SK-N-SH (cell line): ENCODE measurements around the gene MYO15B. TPM values are rescaled to one million over a fixed set of nuclear protein-coding genes. Genes with fewer than 3 reads are reported as not detected.
A peak's percentile ranks its signal among the peaks of the same experiment; 100 is the strongest.

Source experiments
- CTCF ChIA-PET: fragments of 300-600, 350-600 bp; formaldehyde crosslinking; extraction: SDS; loops from one replicate; lab custom pipeline; 2021; lab: Yijun Ruan, JAX
- POLR2A ChIA-PET: fragments of 350-600 bp; sonication (Branson Sonifier 250); formaldehyde crosslinking; extraction: SDS; loops from one replicate; lab custom pipeline; 2020; ENCODE audit warnings: antibody characterized with exemption, inconsistent platforms; lab: Yijun Ruan, JAX
- DNase-seq: peaks from one replicate; pipeline ENCODE4 v3.0.0; 2012
- H2AFZ ChIP-seq: fragments of 200-600 bp; sonication (generic); 2 replicates; pipeline ENCODE4 v1.8.1; 2016; ENCODE audit warnings: antibody characterized with exemption, mild to moderate bottlenecking, low read depth
- H3F3A ChIP-seq: fragments of 200-600 bp; sonication (generic); replicated peaks from 2 replicates; pipeline ENCODE3; 2016; ENCODE audit warnings: antibody characterized with exemption, mild to moderate bottlenecking; ENCODE audit not compliant: insufficient read depth
- H3K27ac ChIP-seq, 2 experiments: fragments of 200-500 bp in 1 of 2; fragments of 200-600 bp in 1 of 2; sonication (Bioruptor generic) in 1 of 2; sonication (generic), shearing (Covaris generic) in 1 of 2; 2 replicates each; pipeline versions ENCODE4 v1.5.1 to v1.6.1; 2014 to 2016; ENCODE audit warnings: low read depth in 2 of 2, inconsistent platforms in 1 of 2, low read length in 1 of 2, mild to moderate bottlenecking in 1 of 2, mixed read lengths in 1 of 2
- H3K27me3 ChIP-seq: fragments of 200-600 bp; sonication (generic), shearing (Covaris generic); 2 replicates; pipeline ENCODE4 v1.6.1; 2016; ENCODE audit warnings: mixed run types; ENCODE audit not compliant: insufficient read depth
- H3K36me3 ChIP-seq, 2 experiments: fragments of 200-500 bp in 1 of 2; fragments of 200-600 bp in 1 of 2; sonication (Bioruptor generic) in 1 of 2; sonication (generic) in 1 of 2; replicated peaks in 1 of 2; 2 replicates each; pipeline versions ENCODE3 to v1.5.1; 2014 to 2016; ENCODE audit warnings: low read length in 1 of 2, mild to moderate bottlenecking in 1 of 2; ENCODE audit not compliant: insufficient read depth in 2 of 2, control insufficient read depth in 1 of 2
- H3K4me1 ChIP-seq, 2 experiments: fragments of 200-500 bp in 1 of 2; fragments of 200-600 bp in 1 of 2; sonication (Bioruptor generic) in 1 of 2; sonication (generic), shearing (Covaris generic) in 1 of 2; 2 replicates each; pipeline versions ENCODE4 v1.5.1 to v1.6.1; 2014 to 2016; ENCODE audit warnings: low read depth in 1 of 2, low read length in 1 of 2, mixed run types in 1 of 2; ENCODE audit not compliant: insufficient read depth in 2 of 2, control insufficient read depth in 1 of 2
- H3K4me2 ChIP-seq: fragments of 200-600 bp; sonication (generic), shearing (Covaris generic); 2 replicates; pipeline ENCODE4 v1.6.1; 2017; ENCODE audit warnings: mixed run types
- H3K4me3 ChIP-seq, 2 experiments: fragments of 200-500 bp in 1 of 2; fragments of 200-600 bp in 1 of 2; sonication (Bioruptor generic) in 1 of 2; sonication (generic), shearing (Covaris generic) in 1 of 2; 2 replicates each; pipeline versions ENCODE4 v1.5.1 to v1.8.1; 2014 to 2016; ENCODE audit warnings: low read depth in 2 of 2, inconsistent platforms in 1 of 2, low read length in 1 of 2, mild to moderate bottlenecking in 1 of 2, mixed read lengths in 1 of 2, moderate library complexity in 1 of 2
- H3K79me2 ChIP-seq: fragments of 200-600 bp; sonication (generic); 2 replicates; pipeline ENCODE4 v1.8.1; 2017; ENCODE audit warnings: mild to moderate bottlenecking; ENCODE audit not compliant: insufficient read depth
- H3K9ac ChIP-seq: fragments of 200-600 bp; sonication (generic); 2 replicates; pipeline ENCODE4 v1.6.1; 2017; ENCODE audit warnings: mixed run types
- H3K9me2 ChIP-seq: fragments of 200-600 bp; sonication (generic); 2 replicates; pipeline ENCODE4 v1.6.1; 2017; ENCODE audit warnings: mixed run types
- H3K9me3 ChIP-seq: fragments of 200-600 bp; sonication (generic); 2 replicates; pipeline ENCODE4 v1.6.1; 2017; ENCODE audit warnings: mixed run types, mild to moderate bottlenecking, moderate library complexity
- H4K20me1 ChIP-seq: fragments of 200-600 bp; sonication (generic); 2 replicates; pipeline ENCODE4 v1.6.1; 2017; ENCODE audit warnings: mild to moderate bottlenecking, mixed run types; ENCODE audit not compliant: insufficient read depth
- ELF1 ChIP-seq: IDR thresholded peaks from 2 replicates; pipeline ENCODE4 v1.4.0; 2012
- EP300 ChIP-seq, 2 experiments: IDR thresholded peaks; 2 replicates each; pipeline versions ENCODE4 v1.4.0 to v1.6.1; 2012; ENCODE audit warnings: borderline replicate concordance in 1 of 2, low read depth in 1 of 2, low read length in 1 of 2
- FOSL2 ChIP-seq: IDR thresholded peaks from 2 replicates; pipeline ENCODE4 v1.4.0; 2012; ENCODE audit warnings: low read depth, mild to moderate bottlenecking, moderate library complexity, borderline replicate concordance
- FOXJ3 ChIP-seq: sonication (generic); formaldehyde crosslinking; IDR thresholded peaks from 2 replicates; pipeline ENCODE4 v1.5.1; 2020; ENCODE audit warnings: mild to moderate bottlenecking, missing genetic modification reagents
- FOXM1 ChIP-seq: IDR thresholded peaks from 2 replicates; pipeline ENCODE4 v1.4.0; 2012; ENCODE audit warnings: low read depth, mild to moderate bottlenecking
- GABPA ChIP-seq: IDR thresholded peaks from 2 replicates; pipeline ENCODE4 v1.4.0; 2012; ENCODE audit warnings: low read depth, mild to moderate bottlenecking
- IRF3 ChIP-seq: fragments of 150-350 bp; IDR thresholded peaks from 2 replicates; pipeline ENCODE4 v1.6.1; 2016; ENCODE audit warnings: mild to moderate bottlenecking, low read depth, low read length
- MEF2A ChIP-seq: IDR thresholded peaks from 2 replicates; pipeline ENCODE4 v1.4.0; 2012; ENCODE audit warnings: low read depth, borderline replicate concordance
- NRF1 ChIP-seq: IDR thresholded peaks from 2 replicates; pipeline ENCODE4 v1.6.1; 2012; ENCODE audit warnings: low read depth, mild to moderate bottlenecking, low read length
- PBX3 ChIP-seq: IDR thresholded peaks from 2 replicates; pipeline ENCODE4; 2012
- POLR2AphosphoS5 ChIP-seq: IDR thresholded peaks from 2 replicates; pipeline ENCODE4 v1.6.1; 2012; ENCODE audit warnings: low read depth, low read length
- RXRA ChIP-seq: IDR thresholded peaks from 2 replicates; pipeline ENCODE4 v1.4.0; 2012; ENCODE audit warnings: low read depth, mild to moderate bottlenecking, borderline replicate concordance
- SIN3A ChIP-seq: IDR thresholded peaks from 2 replicates; pipeline ENCODE4 v1.6.1; 2012; ENCODE audit warnings: low read depth, mild to moderate bottlenecking, low read length, moderate library complexity, borderline replicate concordance
- SMC3 ChIP-seq: IDR thresholded peaks from 2 replicates; pipeline ENCODE4 v1.6.1; 2012; ENCODE audit warnings: low read depth, low read length, improper control_type of control experiment
- TAF1 ChIP-seq: IDR thresholded peaks from 2 replicates; pipeline ENCODE4 v1.6.1; 2012; ENCODE audit warnings: low read depth, mild to moderate bottlenecking, low read length, moderate library complexity, borderline replicate concordance
- ZBTB33 ChIP-seq: IDR thresholded peaks from 2 replicates; pipeline ENCODE4 v1.4.0; 2012; ENCODE audit warnings: low read depth, borderline replicate concordance
- WGBS: methylation state at CpG from one replicate; pipeline ENCODE4 v1.1.6; 2017; ENCODE audit warnings: low lambda C conversion rate; 5-methylcytosine and 5-hydroxymethylcytosine counted together
- polyA plus RNA-seq, 3 experiments: library from polyadenylated mRNA; depleted of rRNA; stranded (reverse); fragments of >200 nt; gene quantifications; 2 replicates each; pipeline ENCODE4 v1.2.3, GENCODE V29; 2012

The MYO15B gene
- polyA plus RNA-seq, 1 of the 3 experiments (the other 2 are of a cell fraction) = 10.3 TPM

- H3K4me2 ChIP-seq = peak overlapping the region; percentile 47; the same call in 1 of the 2 replicates
Observed at GRCh38 chr17:75634376-75634740, 46.8 kb downstream of the MYO15B start.

More at GRCh38 chr17:75634376-75634740, 46.8 kb downstream of the MYO15B start:
- Histone ChIP-seq H3K9me3 (no peaks in the 10 kb centered on the region), H3K4me3 (no peak overlapping the region), H3K4me1 (peaks cover 12 to 15% of the 10 kb centered on the region in 2 experiments; a peak in 3 of 4 replicates), H2AFZ (no peak overlapping the region), H4K20me1 (peaks cover 18% of the 10 kb centered on the region), H3K36me3 (peaks cover 0 to 40% of the 10 kb centered on the region in 2 experiments), H3K79me2 (no peaks in the 10 kb centered on the region), H3K9me2 (no peaks in the 10 kb centered on the region), H3K9ac (no peak overlapping the region), H3K27me3 (no peaks in the 10 kb centered on the region), H3F3A (peaks cover 3% of the 10 kb centered on the region), H3K27ac (no peak overlapping the region)
- no peak for TF ChIP-seq EP300 (IDR thresholded peaks at IDR 0.05; ENCODE audit: borderline replicate concordance in 1 of 2, low read depth in 1 of 2, low read length in 1 of 2)
- TF ChIP-seq ELF1 = no peak
- no peak for TF ChIP-seq FOXJ3 (CRISPR knock-in tag)
- TF ChIP-seq ZBTB33 = no peak
- no peak for TF ChIP-seq GABPA
- no peak for TF ChIP-seq FOXM1
- TF ChIP-seq PBX3 = no peak
- no peak for TF ChIP-seq FOSL2
- no peak for TF ChIP-seq SIN3A
- no peak for TF ChIP-seq NRF1
- TF ChIP-seq IRF3 = no peak
- TF ChIP-seq TAF1 = no peak
- TF ChIP-seq RXRA = no peak
- TF ChIP-seq POLR2AphosphoS5 = no peak
- no peak for TF ChIP-seq SMC3
- no peak for TF ChIP-seq MEF2A
- POLR2A ChIA-PET = no interaction called here
- peak; percentile 41 for DNase-seq
- 90% methylated on average over 5 of the region's 9 CpGs for WGBS
- CTCF ChIA-PET = interaction anchor here (0.8 to 37.9 kb wide), 34 partner anchors 8 to 520 kb away, joined by 3 to 1370 read pairs (median 10); partner anchors contain the start of genes GALK1, MYO15B, RECQL5 and SAP30BP
